GM12878 (cell line): ENCODE results near the gene CNNM3. TPM values are rescaled to one million over a fixed set of nuclear protein-coding genes. Genes with fewer than 3 reads are reported as not detected.
A peak's percentile ranks its signal among the peaks of the same experiment; 100 is the strongest.

Source experiments
- ATAC-seq: fragments of 200-7000 bp; cut with Tn5 transposase; 3 replicates; pipeline ENCODE4 v1.9.1; 2020; ENCODE audit warnings: mild to moderate bottlenecking, moderate library complexity
- BruUV-seq: library from RNA; stranded (reverse); fragments of 400-500 nt; replicated peaks from 2 replicates; lab custom pipeline; 2021; lab: Mats Ljungman, UMichigan
- CTCF ChIA-PET: fragments of 300-600 bp; sonication (Branson Sonifier 250); formaldehyde crosslinking; extraction: SDS; loops from one replicate; lab custom pipeline; 2021; ENCODE audit warnings: inconsistent platforms; lab: Yijun Ruan, JAX
- POLR2A ChIA-PET: fragments of 350-600 bp; formaldehyde crosslinking; extraction: SDS; loops from one replicate; lab custom pipeline; 2021; ENCODE audit warnings: inconsistent platforms; lab: Charles Lee
- RAD21 ChIA-PET: fragments of 300-600 bp; sonication (Branson Sonifier 250); formaldehyde crosslinking; loops from one replicate; lab custom pipeline; 2023; ENCODE audit warnings: antibody characterized with exemption; ENCODE audit not compliant: unreplicated experiment; lab: Charles Lee
- SMC1A ChIA-PET: fragments of 300-600 bp; sonication (Branson Sonifier 250); formaldehyde crosslinking; loops from one replicate; lab custom pipeline; 2023; ENCODE audit not compliant: unreplicated experiment, uncharacterized antibody; lab: Charles Lee
- DNase-seq: peaks from one replicate; pipeline ENCODE4 v3.0.0-alpha.2; 2011; ENCODE audit warnings: low read depth, low spot score
- FAIRE-seq: peaks from 3 replicates; lab custom pipeline; 2011; peaks lifted over from hg19 to GRCh38; lab: Jason Lieb, UNC
- H2AFZ ChIP-seq: 2 replicates; pipeline ENCODE4 v1.6.0; 2011; ENCODE audit warnings: low read depth, low read length, control low read depth; ENCODE audit not compliant: control insufficient read depth
- H3K27ac ChIP-seq: 2 replicates; pipeline ENCODE4 v1.5.1; 2011; ENCODE audit warnings: control low read depth; ENCODE audit not compliant: control insufficient read depth, insufficient read depth
- H3K27me3 ChIP-seq, 2 experiments: replicated peaks in 1 of 2; 2 replicates each; pipeline versions ENCODE4 v1.6.0 to v1.6.1; 2011; ENCODE audit warnings: low read length in 1 of 2; ENCODE audit not compliant: control insufficient read depth in 2 of 2, insufficient read depth in 2 of 2
- H3K36me3 ChIP-seq, 2 experiments: 2 replicates each; pipeline ENCODE4 v1.5.1; 2011; ENCODE audit warnings: low read length in 1 of 2; ENCODE audit not compliant: control insufficient read depth in 2 of 2, insufficient read depth in 2 of 2
- H3K4me1 ChIP-seq: 2 replicates; pipeline ENCODE4 v1.6.1; 2011; ENCODE audit warnings: mild to moderate bottlenecking, low read length, moderate library complexity, mixed read lengths; ENCODE audit not compliant: control insufficient read depth, insufficient read depth
- H3K4me2 ChIP-seq: 2 replicates; pipeline ENCODE4 v1.6.0; 2011; ENCODE audit warnings: control low read depth; ENCODE audit not compliant: control insufficient read depth, insufficient read depth
- H3K4me3 ChIP-seq: fragments of 200-600 bp; sonication (generic); 2 replicates; pipeline ENCODE4 v1.5.1; 2016
- H3K79me2 ChIP-seq: 2 replicates; pipeline ENCODE4 v1.6.0; 2011; ENCODE audit warnings: low read length; ENCODE audit not compliant: control insufficient read depth, insufficient read depth
- H3K9ac ChIP-seq: 2 replicates; pipeline ENCODE4 v1.8.0; 2011; ENCODE audit warnings: low read length, control low read depth, mixed read lengths; ENCODE audit not compliant: control insufficient read depth, insufficient read depth
- H3K9me3 ChIP-seq: replicated peaks from 3 replicates; pipeline ENCODE4 v1.5.1; 2011; ENCODE audit warnings: mild to moderate bottlenecking, low read length; ENCODE audit not compliant: control insufficient read depth, insufficient read depth
- H4K20me1 ChIP-seq: 2 replicates; pipeline ENCODE4 v1.6.0; 2011; ENCODE audit not compliant: control insufficient read depth, insufficient read depth
- CBX5 ChIP-seq: sonication (generic); IDR thresholded peaks from 2 replicates; pipeline ENCODE4 v1.6.1; 2016; ENCODE audit warnings: low read depth, moderate library complexity, mild to moderate bottlenecking, inconsistent platforms
- CTCF ChIP-seq, 3 experiments: IDR thresholded peaks in 2 of 3; conservative IDR thresholded peaks in 1 of 3; 2 replicates each; pipeline ENCODE4 v1.5.1; 2011; ENCODE audit warnings: low read depth in 3 of 3, low read length in 3 of 3, mild to moderate bottlenecking in 3 of 3, control low read depth in 2 of 3, moderate library complexity in 2 of 3, inconsistent platforms in 1 of 3, mixed read lengths in 1 of 3; ENCODE audit not compliant: control insufficient read depth in 2 of 3, insufficient read depth in 1 of 3; ENCODE audit errors: extremely low read depth in 1 of 3
- E4F1 ChIP-seq: fragments of 450-650 bp; IDR thresholded peaks from 2 replicates; pipeline ENCODE4 v1.6.1; 2018; ENCODE audit warnings: borderline replicate concordance, mild to moderate bottlenecking; ENCODE audit not compliant: partially characterized antibody
- EZH2 ChIP-seq: IDR thresholded peaks from 2 replicates; pipeline ENCODE4 v1.6.1; 2012; ENCODE audit warnings: low read depth, mild to moderate bottlenecking, control low read depth, inconsistent platforms, low read length, borderline replicate concordance; ENCODE audit not compliant: control insufficient read depth
- GABPA ChIP-seq: IDR thresholded peaks from 2 replicates; pipeline ENCODE4 v1.6.1; 2014; ENCODE audit warnings: antibody characterized with exemption, low read depth, mild to moderate bottlenecking, inconsistent platforms
- MEF2A ChIP-seq: IDR thresholded peaks from 2 replicates; pipeline ENCODE4 v1.6.1; 2011; ENCODE audit warnings: low read depth, mild to moderate bottlenecking, low read length, moderate library complexity; ENCODE audit not compliant: insufficient read depth
- NRF1 ChIP-seq: conservative IDR thresholded peaks from 2 replicates; pipeline ENCODE4 v1.6.1; 2011; ENCODE audit warnings: mild to moderate bottlenecking, low read depth, low read length, improper control_type of control experiment
- POLR2A ChIP-seq: IDR thresholded peaks from 2 replicates; pipeline ENCODE4 v1.6.1; 2011; ENCODE audit warnings: low read depth, mild to moderate bottlenecking, low read length
- STAT1 ChIP-seq: fragments of 450-650 bp; conservative IDR thresholded peaks from 2 replicates; pipeline ENCODE4 v1.6.1; 2014; ENCODE audit warnings: antibody characterized with exemption, mild to moderate bottlenecking
- TARDBP ChIP-seq: IDR thresholded peaks from 2 replicates; pipeline ENCODE4 v1.6.1; 2016; ENCODE audit warnings: borderline replicate concordance
- ZBTB33 ChIP-seq: fragments of 450-650 bp; IDR thresholded peaks from 2 replicates; pipeline ENCODE4 v1.6.1; 2017; ENCODE audit warnings: mild to moderate bottlenecking
- WGBS: methylation state at CpG from one replicate; pipeline ENCODE4 v1.1.6; 2016; ENCODE audit warnings: low lambda C conversion rate; ENCODE audit not compliant: insufficient replicate concordance, insufficient coverage; ENCODE audit errors: missing lambda C conversion rate; 5-methylcytosine and 5-hydroxymethylcytosine counted together
- in situ Hi-C: fragments of 300-500 bp; cut with MboI; formaldehyde crosslinking; loops from 9 replicates; pipeline ENCODE4 v1.14.3; 2018; ENCODE audit warnings: mixed read lengths
- intact Hi-C: fragments of 100-400 bp; cut with micrococcal nuclease; formaldehyde crosslinking; loops from one replicate; pipeline ENCODE4 v1.14.2; 2022; ENCODE audit not compliant: unreplicated experiment
- polyA plus RNA-seq, 11 experiments: library from polyadenylated mRNA; depleted of rRNA in 4 of 11; unstranded in 6 of 11; stranded (reverse) in 5 of 11; fragments of >200 nt; fragmentation: Nextera tagmentation in 4 of 11; fragmentation: Illumina TruSeq in 1 of 11; extraction: Ambion mirVana in 4 of 11; extraction: Trizol in 1 of 11; gene quantifications; 1 replicate in 1 of 11; 2 replicates in 10 of 11; pipeline versions ENCODE4 v1.2.1 to v1.2.3, GENCODE V29; 2011 to 2016; ENCODE audit warnings: inconsistent platforms in 2 of 11, missing spikeins in 2 of 11, low read depth in 1 of 11
- total RNA-seq, 4 experiments: library from RNA; depleted of rRNA in 3 of 4; stranded (reverse); fragments of >200 nt in 3 of 4; fragmentation: Illumina TruSeq in 1 of 4; extraction: Trizol in 1 of 4; gene quantifications; 2 replicates each; pipeline versions ENCODE4 v1.2.1 to v1.2.3, GENCODE V29; 2013 to 2021

Gene CNNM3
- total and polyA plus RNA-seq, 10 of the 15 experiments (the other 5 are each of a cell fraction or from before 2014, with no cell fraction given) = 0.72 to 14.3 (median 4.0) TPM

- Histone ChIP-seq H3K9me3 (no peaks in the 10 kb centered on the region), H3K27me3 (no peaks in the 10 kb centered on the region), H3K4me3 (no peak overlapping the region), H3K4me1 (peaks cover 4% of the 10 kb centered on the region), H3K4me2 (no peak overlapping the region), H3K9ac (no peak overlapping the region), H3K27ac (no peak overlapping the region), H3K79me2 (no peaks in the 10 kb centered on the region), H2AFZ (no peak overlapping the region), H3K36me3 (peaks cover 2 to 4% of the 10 kb centered on the region in 2 experiments; a peak in 3 of 4 replicates), H4K20me1 (no peaks in the 10 kb centered on the region)
- no peak for ATAC-seq
- TF ChIP-seq E4F1 = no peak
- 0 out of 2 replicates have a peak, but pooled peaks have one; percentile 29 for TF ChIP-seq POLR2A
- ChIA-PET SMC1A (interaction anchor here (1.7 kb wide), 1 partner anchor 10 kb away, joined by 4 read pairs; no protein-coding TSS in a partner anchor), RAD21 (no interaction called here), POLR2A (no interaction called here), CTCF (interaction anchor here (1.0 kb wide), 1 partner anchor 11 kb away, joined by 3 read pairs; no protein-coding TSS in a partner anchor)
- 97% methylated on average over 5 of the region's 5 CpGs for WGBS
- FAIRE-seq = no peak
- no TSS peak for BruUV-seq
- intact Hi-C loops = no loop called here
- in situ Hi-C loops = no loop called here
- DNase-seq = no peak
These were observed 5.3 kb upstream of the CNNM3 start for GRCh38 chr2:96810783-96811192.

- BruUV-seq = no TSS peak
- in situ Hi-C loops = no loop called here
- H3K4me3 ChIP-seq = no peak overlapping the region
- peaks cover under 1% of the 10 kb centered on the region for H3K4me1 ChIP-seq
- no peaks in the 10 kb centered on the region for H4K20me1 ChIP-seq
- DNase-seq = no peak
- FAIRE-seq = no peak
- peaks cover 2 to 4% of the 10 kb centered on the region in 2 experiments; a peak in 3 of 4 replicates for H3K36me3 ChIP-seq
- ChIA-PET SMC1A (no interaction called here), RAD21 (no interaction called here), POLR2A (no interaction called here), CTCF (interaction anchor here (0.7 to 2.7 kb wide), 2 partner anchors 9 to 49 kb away, joined by 3 to 12 read pairs; no protein-coding TSS in a partner anchor)
- intact Hi-C loops = no loop called here
- H3K79me2 ChIP-seq = peaks cover 1% of the 10 kb centered on the region; the same call in 1 of the 2 replicates
- no peaks in the 10 kb centered on the region for H3K27me3 ChIP-seq
- WGBS = 51% methylated on average over 3 of the region's 3 CpGs
- no peak overlapping the region for H3K4me2 ChIP-seq
- H3K9me3 ChIP-seq = no peaks in the 10 kb centered on the region
- H2AFZ ChIP-seq = no peak overlapping the region
- no peak for ATAC-seq
- no peak overlapping the region for H3K27ac ChIP-seq
- H3K9ac ChIP-seq = no peak overlapping the region
- TF ChIP-seq CBX5 (no peak), ZBTB33 (no peak), CTCF (IDR thresholded peaks at IDR 0.05 in 2 of 3, conservative IDR thresholded peaks at IDR 0.05 in 1 of 3; ENCODE audit: control insufficient read depth in 2 of 3, extremely low read depth in 1 of 3, insufficient read depth in 1 of 3, low read depth in 3 of 3, low read length in 3 of 3) (no peak), NRF1 (no peak), MEF2A (no peak), STAT1 (no peak), TARDBP (no peak), EZH2 (no peak), GABPA (no peak)
These were observed 4.2 kb upstream of the CNNM3 start for GRCh38 chr2:96811917-96812316.
